ENCODE results near the gene KRTAP1-5. TPM values are rescaled to one million over a fixed set of nuclear protein-coding genes. Genes with fewer than 3 reads are reported as not detected.

The KRTAP1-5 gene
- total RNA-seq, 2 experiments from 2014 or later = not detected

Small RNA genes within 50 kb of the gene (small RNA-seq; reads per million reads assigned to genes)
- not detected for gene KRTAP3-4P

Other genes with a start within 250 kb of the KRTAP1-5 start
Only the 30 nearest of the 38 such genes appear.
- 6.6 and 10.7 TPM in 2 replicates for gene KRT10, start 204.6 kb downstream of the KRTAP1-5 start, total RNA-seq (2014; rRNA removed; shearing (Covaris generic))
- 39.7 and 44.0 TPM in 2 replicates for gene KRT10, start 204.6 kb downstream of the KRTAP1-5 start, total RNA-seq (2022)
- gene KRT12, start 160.0 kb downstream of the KRTAP1-5 start, total RNA-seq (2014; rRNA removed; shearing (Covaris generic)) = not detected in 2 replicates
- not detected in 2 replicates for gene KRT12, start 160.0 kb downstream of the KRTAP1-5 start, total RNA-seq (2022)
- not detected in 2 replicates for gene KRT20, start 142.0 kb downstream of the KRTAP1-5 start, total RNA-seq (2014; rRNA removed; shearing (Covaris generic))
- not detected in 2 replicates for gene KRT20, start 142.0 kb downstream of the KRTAP1-5 start, total RNA-seq (2022)
- not detected in 2 replicates for gene KRT23, start 89.6 kb downstream of the KRTAP1-5 start, total RNA-seq (2014; rRNA removed; shearing (Covaris generic))
- gene KRT23, start 89.6 kb downstream of the KRTAP1-5 start, total RNA-seq (2022) = not detected in 2 replicates
- gene KRT39, start 60.3 kb downstream of the KRTAP1-5 start, total RNA-seq (2014; rRNA removed; shearing (Covaris generic)) = not detected in 2 replicates
- not detected in 2 replicates for gene KRT39, start 60.3 kb downstream of the KRTAP1-5 start, total RNA-seq (2022)
- gene KRT40, start 42.9 kb downstream of the KRTAP1-5 start, total RNA-seq (2014; rRNA removed; shearing (Covaris generic)) = not detected in 2 replicates
- gene KRT40, start 42.9 kb downstream of the KRTAP1-5 start, total RNA-seq (2022) = not detected in 2 replicates
- not detected in 2 replicates for gene KRTAP3-3, start 33.0 kb downstream of the KRTAP1-5 start, total RNA-seq (2014; rRNA removed; shearing (Covaris generic))
- gene KRTAP3-3, start 33.0 kb downstream of the KRTAP1-5 start, total RNA-seq (2022) = not detected in 2 replicates
- gene KRTAP3-2, start 27.3 kb downstream of the KRTAP1-5 start, total RNA-seq (2014; rRNA removed; shearing (Covaris generic)) = not detected in 2 replicates
- not detected in 2 replicates for gene KRTAP3-2, start 27.3 kb downstream of the KRTAP1-5 start, total RNA-seq (2022)
- gene KRTAP3-1, start 18.1 kb downstream of the KRTAP1-5 start, total RNA-seq (2014; rRNA removed; shearing (Covaris generic)) = not detected in 2 replicates
- gene KRTAP3-1, start 18.1 kb downstream of the KRTAP1-5 start, total RNA-seq (2022) = not detected in 2 replicates
- gene KRTAP1-4, start 3.0 kb upstream of the KRTAP1-5 start, total RNA-seq (2014; rRNA removed; shearing (Covaris generic)) = not detected in 2 replicates
- gene KRTAP1-4, start 3.0 kb upstream of the KRTAP1-5 start, total RNA-seq (2022) = not detected in 2 replicates
- gene KRTAP1-3, start 7.7 kb upstream of the KRTAP1-5 start, total RNA-seq (2014; rRNA removed; shearing (Covaris generic)) = not detected in 2 replicates
- not detected in 2 replicates for gene KRTAP1-3, start 7.7 kb upstream of the KRTAP1-5 start, total RNA-seq (2022)
- gene KRTAP1-1, start 14.2 kb upstream of the KRTAP1-5 start, total RNA-seq (2014; rRNA removed; shearing (Covaris generic)) = not detected in 2 replicates
- not detected in 2 replicates for gene KRTAP1-1, start 14.2 kb upstream of the KRTAP1-5 start, total RNA-seq (2022)
- gene KRTAP2-1, start 20.1 kb upstream of the KRTAP1-5 start, total RNA-seq (2014; rRNA removed; shearing (Covaris generic)) = not detected in 2 replicates
- not detected in 2 replicates for gene KRTAP2-1, start 20.1 kb upstream of the KRTAP1-5 start, total RNA-seq (2022)
- not detected in 2 replicates for gene KRTAP2-2, start 28.0 kb upstream of the KRTAP1-5 start, total RNA-seq (2014; rRNA removed; shearing (Covaris generic))
- not detected in 2 replicates for gene KRTAP2-2, start 28.0 kb upstream of the KRTAP1-5 start, total RNA-seq (2022)
- gene KRTAP2-3, start 32.9 kb upstream of the KRTAP1-5 start, total RNA-seq (2014; rRNA removed; shearing (Covaris generic)) = not detected in 2 replicates
- gene KRTAP2-3, start 32.9 kb upstream of the KRTAP1-5 start, total RNA-seq (2022) = not detected in 2 replicates
- not detected in 2 replicates for gene KRTAP2-4, start 38.7 kb upstream of the KRTAP1-5 start, total RNA-seq (2014; rRNA removed; shearing (Covaris generic))
- gene KRTAP2-4, start 38.7 kb upstream of the KRTAP1-5 start, total RNA-seq (2022) = not detected in 2 replicates
- gene KRTAP4-7, start 56.9 kb upstream of the KRTAP1-5 start, total RNA-seq (2014; rRNA removed; shearing (Covaris generic)) = not detected in 2 replicates
- gene KRTAP4-7, start 56.9 kb upstream of the KRTAP1-5 start, total RNA-seq (2022) = not detected in 2 replicates
- not detected in 2 replicates for gene KRTAP4-8, start 70.9 kb upstream of the KRTAP1-5 start, total RNA-seq (2014; rRNA removed; shearing (Covaris generic))
- gene KRTAP4-8, start 70.9 kb upstream of the KRTAP1-5 start, total RNA-seq (2022) = not detected in 2 replicates
- not detected in 2 replicates for gene KRTAP4-16, start 75.0 kb upstream of the KRTAP1-5 start, total RNA-seq (2014; rRNA removed; shearing (Covaris generic))
- gene KRTAP4-16, start 75.0 kb upstream of the KRTAP1-5 start, total RNA-seq (2022) = not detected in 2 replicates
- gene KRTAP4-9, start 78.2 kb upstream of the KRTAP1-5 start, total RNA-seq (2014; rRNA removed; shearing (Covaris generic)) = not detected in 2 replicates
- gene KRTAP4-9, start 78.2 kb upstream of the KRTAP1-5 start, total RNA-seq (2022) = not detected in 2 replicates
- gene KRTAP4-11, start 91.2 kb upstream of the KRTAP1-5 start, total RNA-seq (2014; rRNA removed; shearing (Covaris generic)) = not detected in 2 replicates
- not detected in 2 replicates for gene KRTAP4-11, start 91.2 kb upstream of the KRTAP1-5 start, total RNA-seq (2022)
- gene KRTAP4-12, start 97.0 kb upstream of the KRTAP1-5 start, total RNA-seq (2014; rRNA removed; shearing (Covaris generic)) = not detected in 2 replicates
- gene KRTAP4-12, start 97.0 kb upstream of the KRTAP1-5 start, total RNA-seq (2022) = not detected in 2 replicates
- gene KRTAP4-6, start 113.3 kb upstream of the KRTAP1-5 start, total RNA-seq (2014; rRNA removed; shearing (Covaris generic)) = not detected in 2 replicates
- not detected in 2 replicates for gene KRTAP4-6, start 113.3 kb upstream of the KRTAP1-5 start, total RNA-seq (2022)
- gene KRTAP4-5, start 122.6 kb upstream of the KRTAP1-5 start, total RNA-seq (2014; rRNA removed; shearing (Covaris generic)) = not detected in 2 replicates
- gene KRTAP4-5, start 122.6 kb upstream of the KRTAP1-5 start, total RNA-seq (2022) = not detected in 2 replicates
- gene KRTAP4-4, start 133.5 kb upstream of the KRTAP1-5 start, total RNA-seq (2014; rRNA removed; shearing (Covaris generic)) = not detected in 2 replicates
- not detected in 2 replicates for gene KRTAP4-4, start 133.5 kb upstream of the KRTAP1-5 start, total RNA-seq (2022)
- not detected in 2 replicates for gene KRTAP4-3, start 141.0 kb upstream of the KRTAP1-5 start, total RNA-seq (2014; rRNA removed; shearing (Covaris generic))
- not detected in 2 replicates for gene KRTAP4-3, start 141.0 kb upstream of the KRTAP1-5 start, total RNA-seq (2022)
- gene KRTAP4-2, start 151.0 kb upstream of the KRTAP1-5 start, total RNA-seq (2014; rRNA removed; shearing (Covaris generic)) = not detected in 2 replicates
- gene KRTAP4-2, start 151.0 kb upstream of the KRTAP1-5 start, total RNA-seq (2022) = not detected in 2 replicates
- not detected in 2 replicates for gene KRTAP4-1, start 157.7 kb upstream of the KRTAP1-5 start, total RNA-seq (2014; rRNA removed; shearing (Covaris generic))
- not detected in 2 replicates for gene KRTAP4-1, start 157.7 kb upstream of the KRTAP1-5 start, total RNA-seq (2022)
- not detected in 2 replicates for gene KRTAP9-1, start 162.7 kb upstream of the KRTAP1-5 start, total RNA-seq (2014; rRNA removed; shearing (Covaris generic))
- gene KRTAP9-1, start 162.7 kb upstream of the KRTAP1-5 start, total RNA-seq (2022) = not detected in 2 replicates
- not detected in 2 replicates for gene KRTAP9-2, start 199.4 kb upstream of the KRTAP1-5 start, total RNA-seq (2014; rRNA removed; shearing (Covaris generic))
- not detected in 2 replicates for gene KRTAP9-2, start 199.4 kb upstream of the KRTAP1-5 start, total RNA-seq (2022)